H9 (cell line): ENCODE measurements around the gene AMMECR1. TPM values are rescaled to one million over a fixed set of nuclear protein-coding genes. Genes with fewer than 3 reads are reported as not detected.

Experiments
- DNase-seq: peaks from one replicate; pipeline ENCODE4 v3.0.0-alpha.2; 2017
- H2AFZ ChIP-seq: one replicate; pipeline ENCODE4 v1.6.1; 2013; ENCODE audit warnings: mild to moderate bottlenecking, low read length, control low read depth, moderate library complexity
- H2AK5ac ChIP-seq: 2 replicates; pipeline ENCODE4 v1.6.1; 2013; ENCODE audit warnings: low read length, control low read depth, mixed read lengths; ENCODE audit not compliant: insufficient read length
- H2BK120ac ChIP-seq: one replicate; pipeline ENCODE4 v1.6.1; 2013; ENCODE audit warnings: low read depth, mild to moderate bottlenecking, low read length, control low read depth, inconsistent platforms; ENCODE audit not compliant: poor library complexity, severe bottlenecking
- H2BK12ac ChIP-seq: 2 replicates; pipeline ENCODE4 v1.6.1; 2013; ENCODE audit warnings: low read length, control low read depth, mixed read lengths, low read depth; ENCODE audit not compliant: insufficient read length
- H2BK15ac ChIP-seq: 2 replicates; pipeline ENCODE4 v1.6.1; 2013; ENCODE audit warnings: low read depth, low read length, control low read depth
- H2BK20ac ChIP-seq: one replicate; pipeline ENCODE4 v1.6.1; 2013; ENCODE audit warnings: low read depth, mild to moderate bottlenecking, low read length, control low read depth, inconsistent platforms; ENCODE audit not compliant: poor library complexity, severe bottlenecking
- H2BK5ac ChIP-seq: 2 replicates; pipeline ENCODE4 v1.6.1; 2013; ENCODE audit warnings: low read length, control low read depth, mixed read lengths; ENCODE audit not compliant: insufficient read length
- H3K14ac ChIP-seq: 2 replicates; pipeline ENCODE4 v1.6.1; 2013; ENCODE audit warnings: low read length, control low read depth; ENCODE audit not compliant: insufficient read depth
- H3K18ac ChIP-seq: 2 replicates; pipeline ENCODE4 v1.6.1; 2013; ENCODE audit warnings: low read depth, mild to moderate bottlenecking, mixed read lengths, low read length, control low read depth; ENCODE audit not compliant: insufficient read length
- H3K23ac ChIP-seq: 2 replicates; pipeline ENCODE4 v1.6.1; 2013; ENCODE audit warnings: low read length, control low read depth, mixed read lengths, low read depth; ENCODE audit not compliant: insufficient read length
- H3K23me2 ChIP-seq: 2 replicates; pipeline ENCODE4 v1.6.1; 2013; ENCODE audit warnings: low read depth, mild to moderate bottlenecking, mixed read lengths, low read length, control low read depth; ENCODE audit not compliant: insufficient read length, poor library complexity, severe bottlenecking
- H3K27ac ChIP-seq: 2 replicates; pipeline ENCODE4 v1.5.1; 2013; ENCODE audit warnings: low read length, control low read depth, mixed read lengths, low read depth; ENCODE audit not compliant: insufficient read length
- H3K27me3 ChIP-seq: 2 replicates; pipeline ENCODE4 v1.6.1; 2013; ENCODE audit warnings: low read length, control low read depth, inconsistent platforms; ENCODE audit not compliant: insufficient read depth
- H3K4ac ChIP-seq: 2 replicates; pipeline ENCODE4 v1.6.1; 2013; ENCODE audit warnings: low read depth, mild to moderate bottlenecking, control low read depth, inconsistent platforms, low read length, moderate library complexity
- H3K4me1 ChIP-seq: 2 replicates; pipeline ENCODE4 v1.6.1; 2013; ENCODE audit warnings: low read length, control low read depth, inconsistent platforms; ENCODE audit not compliant: insufficient read depth
- H3K4me2 ChIP-seq: 2 replicates; pipeline ENCODE4 v1.6.1; 2013; ENCODE audit warnings: low read length, control low read depth, mixed read lengths; ENCODE audit not compliant: insufficient read length, insufficient read depth
- H3K56ac ChIP-seq: 2 replicates; pipeline ENCODE4 v1.6.1; 2013; ENCODE audit warnings: low read depth, mild to moderate bottlenecking, mixed read lengths, low read length, control low read depth; ENCODE audit not compliant: insufficient read length
- H3K79me1 ChIP-seq: 2 replicates; pipeline ENCODE4 v1.6.1; 2013; ENCODE audit warnings: low read depth, mild to moderate bottlenecking, moderate library complexity, low read length, control low read depth, inconsistent platforms; ENCODE audit not compliant: insufficient read depth, poor library complexity, severe bottlenecking
- H3K79me2 ChIP-seq: 2 replicates; pipeline ENCODE4 v1.6.1; 2013; ENCODE audit warnings: low read length, control low read depth, inconsistent platforms; ENCODE audit not compliant: insufficient read depth
- H3K9ac ChIP-seq: 2 replicates; pipeline ENCODE4 v1.6.1; 2013; ENCODE audit warnings: low read length, control low read depth, mixed read lengths; ENCODE audit not compliant: insufficient read length; ENCODE audit errors: extremely low read depth
- H3K9me3 ChIP-seq: one replicate; pipeline ENCODE4 v1.6.1; 2013; ENCODE audit warnings: low read depth, low read length, inconsistent platforms; ENCODE audit not compliant: control insufficient read depth
- H3T11ph ChIP-seq: one replicate; pipeline ENCODE4 v1.6.1; 2013; ENCODE audit warnings: mild to moderate bottlenecking, low read length, control low read depth, inconsistent platforms
- H4K20me1 ChIP-seq: one replicate; pipeline ENCODE4 v1.6.1; 2013; ENCODE audit not compliant: control insufficient read depth, insufficient read length, insufficient read depth
- H4K5ac ChIP-seq: 2 replicates; pipeline ENCODE4 v1.6.1; 2013; ENCODE audit warnings: low read depth, mild to moderate bottlenecking, mixed read lengths, low read length, control low read depth; ENCODE audit not compliant: insufficient read length
- H4K8ac ChIP-seq: replicated peaks from 2 replicates; pipeline ENCODE4 v1.6.1; 2013; ENCODE audit warnings: low read length, control low read depth, mixed read lengths, low read depth; ENCODE audit not compliant: insufficient read length
- H4K91ac ChIP-seq: 2 replicates; pipeline ENCODE4 v1.6.1; 2013; ENCODE audit warnings: low read depth, mild to moderate bottlenecking, moderate library complexity, mixed read lengths, low read length, control low read depth; ENCODE audit not compliant: insufficient read length
- H3K27ac Mint-ChIP-seq, 3 experiments: 2 replicates in 2 of 3; 3 replicates in 1 of 3; pipeline ENCODE4 v1.8.0; 2020 to 2021; ENCODE audit warnings: mixed read lengths in 3 of 3, mild to moderate bottlenecking in 1 of 3, moderate library complexity in 1 of 3
- H3K27me3 Mint-ChIP-seq: 2 replicates; pipeline ENCODE4 v1.8.0; 2021; ENCODE audit warnings: low read depth, mild to moderate bottlenecking, moderate library complexity, mixed read lengths
- H3K36me3 Mint-ChIP-seq, 3 experiments: 2 replicates in 2 of 3; 3 replicates in 1 of 3; pipeline ENCODE4 v1.8.0; 2020 to 2021; ENCODE audit warnings: low read depth in 3 of 3, mixed read lengths in 3 of 3; ENCODE audit not compliant: insufficient read depth in 1 of 3
- H3K4me1 Mint-ChIP-seq, 2 experiments: 2 replicates each; pipeline ENCODE4 v1.8.0; 2020; ENCODE audit warnings: mixed read lengths in 2 of 2
- H3K4me3 Mint-ChIP-seq, 2 experiments: 2 replicates in 1 of 2; 3 replicates in 1 of 2; pipeline ENCODE4 v1.8.0; 2020 to 2021; ENCODE audit warnings: mild to moderate bottlenecking in 2 of 2, mixed read lengths in 2 of 2, moderate library complexity in 1 of 2
- H3K9me3 Mint-ChIP-seq, 2 experiments: 2 replicates in 1 of 2; 3 replicates in 1 of 2; pipeline ENCODE4 v1.8.0; 2020; ENCODE audit warnings: mild to moderate bottlenecking in 2 of 2, mixed read lengths in 2 of 2, moderate library complexity in 1 of 2
- total RNA-seq: library from RNA; stranded (reverse); gene quantifications from 2 replicates; pipeline ENCODE4 v1.2.1, GENCODE V29; 2021
- TF ChIP-seq, protein P1 (sequence below): fragments of 200-600 bp; sonication (generic); conservative IDR thresholded peaks from 3 replicates; pipeline ENCODE4 v1.8.0; 2021; ENCODE audit warnings: antibody characterized with exemption, mild to moderate bottlenecking

Gene AMMECR1
- total RNA-seq, 1 experiment from 2014 or later = 28.5 TPM

- Histone ChIP-seq H2AK5ac (no peak overlapping the region), H4K5ac (no peak overlapping the region), H2BK120ac (no peak overlapping the region), H3K23me2 (no peaks in the 10 kb centered on the region), H3K14ac (no peak overlapping the region), H2AFZ (no peak overlapping the region), H3K56ac (no peak overlapping the region), H4K91ac (no peak overlapping the region), H4K8ac (no peak overlapping the region), H3K9me3 (no peaks in the 10 kb centered on the region), H3T11ph (no peak overlapping the region), H3K4me1 (no peaks in the 10 kb centered on the region; the same call in 1 of the 2 replicates), H4K20me1 (no peaks in the 10 kb centered on the region), H2BK20ac (no peak overlapping the region), H3K18ac (no peak overlapping the region), H3K79me2 (no peaks in the 10 kb centered on the region), H3K27me3 (no peaks in the 10 kb centered on the region), H3K4me2 (no peak overlapping the region), H3K27ac (no peak overlapping the region), H3K9ac (no peak overlapping the region), H2BK12ac (no peak overlapping the region), H3K4ac (no peak overlapping the region), H3K79me1 (no peaks in the 10 kb centered on the region), H2BK15ac (no peak overlapping the region), H2BK5ac (no peak overlapping the region), H3K23ac (no peak overlapping the region)
- no peak for DNase-seq
- no peak overlapping the region; a peak in 1 of 7 replicates for H3K27ac Mint-ChIP-seq
- no peaks in the 10 kb centered on the region for H3K27me3 Mint-ChIP-seq
- no peaks in the 10 kb centered on the region for H3K9me3 Mint-ChIP-seq
- TF ChIP-seq, protein P1, sequence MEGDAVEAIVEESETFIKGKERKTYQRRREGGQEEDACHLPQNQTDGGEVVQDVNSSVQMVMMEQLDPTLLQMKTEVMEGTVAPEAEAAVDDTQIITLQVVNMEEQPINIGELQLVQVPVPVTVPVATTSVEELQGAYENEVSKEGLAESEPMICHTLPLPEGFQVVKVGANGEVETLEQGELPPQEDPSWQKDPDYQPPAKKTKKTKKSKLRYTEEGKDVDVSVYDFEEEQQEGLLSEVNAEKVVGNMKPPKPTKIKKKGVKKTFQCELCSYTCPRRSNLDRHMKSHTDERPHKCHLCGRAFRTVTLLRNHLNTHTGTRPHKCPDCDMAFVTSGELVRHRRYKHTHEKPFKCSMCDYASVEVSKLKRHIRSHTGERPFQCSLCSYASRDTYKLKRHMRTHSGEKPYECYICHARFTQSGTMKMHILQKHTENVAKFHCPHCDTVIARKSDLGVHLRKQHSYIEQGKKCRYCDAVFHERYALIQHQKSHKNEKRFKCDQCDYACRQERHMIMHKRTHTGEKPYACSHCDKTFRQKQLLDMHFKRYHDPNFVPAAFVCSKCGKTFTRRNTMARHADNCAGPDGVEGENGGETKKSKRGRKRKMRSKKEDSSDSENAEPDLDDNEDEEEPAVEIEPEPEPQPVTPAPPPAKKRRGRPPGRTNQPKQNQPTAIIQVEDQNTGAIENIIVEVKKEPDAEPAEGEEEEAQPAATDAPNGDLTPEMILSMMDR = no peak
- no peaks in the 10 kb centered on the region; a peak in 1 of 7 replicates for H3K36me3 Mint-ChIP-seq
- peaks cover 0 to 3% of the 10 kb centered on the region in 2 experiments; a peak in 1 of 4 replicates for H3K4me1 Mint-ChIP-seq
- H3K4me3 Mint-ChIP-seq = no peak overlapping the region
Observed at GRCh38 chrX:110204986-110205385, 112.9 kb downstream of the AMMECR1 start.
